ENCODE measurements around the gene ZDHHC14. TPM values are rescaled to one million over a fixed set of nuclear protein-coding genes. Genes with fewer than 3 reads are reported as not detected.
A peak's percentile ranks its signal among the peaks of the same experiment; 100 is the strongest.

The ZDHHC14 gene
- total RNA-seq, 2 experiments from 2014 or later: 7.9 to 32.7 TPM

GRCh38 chr6:157430834-157431233 lies 49.8 kb downstream of the ZDHHC14 start:
- H3K27ac Mint-ChIP-seq: no peak overlapping the region
- ATAC-seq (no peak), DNase-seq (no peak)
- H3K27me3 Mint-ChIP-seq: no peaks in the 10 kb centered on the region
- CTCF ChIA-PET: interaction anchor here (1.5 kb wide), 1 partner anchor 10 kb away, joined by 3 read pairs; no protein-coding TSS in a partner anchor
- H3K36me3 Mint-ChIP-seq: no peaks in the 10 kb centered on the region
- H3K4me3 Mint-ChIP-seq: no peak overlapping the region
- H3K4me1 Mint-ChIP-seq: peaks cover 5% of the 10 kb centered on the region
- H3K9me3 Mint-ChIP-seq (ENCODE audit: low read depth): no peaks in the 10 kb centered on the region

- ATAC-seq (no peak), DNase-seq (no peak)
- H3K27ac Mint-ChIP-seq: no peak overlapping the region
- H3K4me3 Mint-ChIP-seq: no peak overlapping the region
- H3K9me3 Mint-ChIP-seq (ENCODE audit: low read depth): no peaks in the 10 kb centered on the region
- H3K4me1 Mint-ChIP-seq: peaks cover 5% of the 10 kb centered on the region
- peaks cover 1% of the 10 kb centered on the region for H3K36me3 Mint-ChIP-seq
- CTCF ChIA-PET: interaction anchor here (0.8 to 1.5 kb wide), 3 partner anchors 8 to 54 kb away, joined by 3 read pairs; no protein-coding TSS in a partner anchor
- H3K27me3 Mint-ChIP-seq: no peaks in the 10 kb centered on the region
Observed at GRCh38 chr6:157432231-157432891, 51.4 kb downstream of the ZDHHC14 start.

DNA sequence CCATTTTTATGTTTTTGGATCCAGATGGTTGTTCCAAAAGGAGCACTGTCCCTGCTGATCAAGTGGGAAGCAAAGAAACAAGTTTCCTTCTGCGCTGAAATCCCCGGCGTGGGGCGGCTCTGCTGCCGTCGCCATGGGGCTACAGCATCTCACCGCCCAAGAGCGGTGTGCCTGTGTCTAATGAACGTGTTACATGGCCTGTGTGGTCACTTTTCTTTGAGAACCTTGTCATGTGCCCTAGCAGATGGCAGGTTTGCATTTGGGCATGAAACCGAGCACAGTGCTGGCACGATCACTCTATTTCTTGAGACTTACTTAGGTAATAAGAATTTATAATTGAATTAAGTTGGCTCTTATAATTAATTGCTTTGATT lies 51.9 kb downstream of the ZDHHC14 start:
- no peaks in the 10 kb centered on the region for H3K27me3 Mint-ChIP-seq
- CTCF ChIA-PET: interaction anchor here (0.8 kb wide), 1 partner anchor 30 kb away, joined by 3 read pairs; no protein-coding TSS in a partner anchor
- DNase-seq (no peak), ATAC-seq (no peak)
- H3K4me1 Mint-ChIP-seq: peaks cover 4% of the 10 kb centered on the region
- no peak overlapping the region for H3K27ac Mint-ChIP-seq
- peaks cover 1% of the 10 kb centered on the region for H3K36me3 Mint-ChIP-seq
- no peaks in the 10 kb centered on the region for H3K9me3 Mint-ChIP-seq (ENCODE audit: low read depth)
- no peak overlapping the region for H3K4me3 Mint-ChIP-seq

DNA sequence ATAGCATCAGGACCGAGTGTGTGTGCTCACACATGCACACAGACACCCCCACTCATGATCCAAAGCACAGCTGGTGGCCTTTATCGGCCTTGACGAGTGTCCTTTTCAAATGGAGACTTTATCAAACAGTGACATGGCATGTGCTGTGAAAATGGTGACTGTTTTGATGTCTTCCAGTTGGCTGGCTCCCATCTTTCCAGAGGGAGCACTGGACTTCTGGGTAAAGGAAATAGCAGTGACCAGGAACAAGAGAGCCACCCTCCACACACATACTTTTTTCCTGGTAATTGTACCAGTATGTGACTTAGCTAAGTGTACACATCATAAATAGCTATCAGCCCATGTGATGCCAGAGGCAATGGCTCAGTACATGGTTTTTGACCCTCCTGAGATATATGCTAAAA lies 52.7 kb downstream of the ZDHHC14 start:
- H3K36me3 Mint-ChIP-seq: peaks cover 7% of the 10 kb centered on the region
- DNase-seq (no peak), ATAC-seq (no peak)
- peaks cover 3% of the 10 kb centered on the region for H3K4me1 Mint-ChIP-seq
- H3K27me3 Mint-ChIP-seq: no peaks in the 10 kb centered on the region
- CTCF ChIA-PET: no interaction called here
- no peaks in the 10 kb centered on the region for H3K9me3 Mint-ChIP-seq (ENCODE audit: low read depth)
- no peak overlapping the region for H3K27ac Mint-ChIP-seq
- no peak overlapping the region for H3K4me3 Mint-ChIP-seq

GRCh38 chr6:157434349-157435033 lies 53.5 kb downstream of the ZDHHC14 start:
- Mint-ChIP-seq H3K9me3 (ENCODE audit: low read depth) (no peaks in the 10 kb centered on the region), H3K36me3 (peaks cover 11% of the 10 kb centered on the region), H3K27ac (no peak overlapping the region), H3K4me1 (no peaks in the 10 kb centered on the region), H3K27me3 (peaks cover 2% of the 10 kb centered on the region), H3K4me3 (no peak overlapping the region)
- ATAC-seq (no peak), DNase-seq (no peak)
- CTCF ChIA-PET: no interaction called here

GRCh38 chr6:157436219-157436943 lies 55.4 kb downstream of the ZDHHC14 start:
- DNase-seq (no peak), ATAC-seq (no peak)
- Mint-ChIP-seq H3K27ac (no peak overlapping the region), H3K27me3 (peaks cover 4% of the 10 kb centered on the region), H3K9me3 (ENCODE audit: low read depth) (peaks cover 3% of the 10 kb centered on the region), H3K4me3 (no peak overlapping the region), H3K36me3 (peaks cover 26% of the 10 kb centered on the region), H3K4me1 (no peaks in the 10 kb centered on the region)
- CTCF ChIA-PET: no interaction called here

- Mint-ChIP-seq H3K9me3 (ENCODE audit: low read depth) (peaks cover 3% of the 10 kb centered on the region), H3K27me3 (peaks cover 4% of the 10 kb centered on the region), H3K4me3 (no peak overlapping the region), H3K4me1 (peaks cover 2% of the 10 kb centered on the region), H3K27ac (no peak overlapping the region), H3K36me3 (peaks cover 29% of the 10 kb centered on the region)
- DNase-seq (no peak), ATAC-seq (no peak)
- CTCF ChIA-PET: no interaction called here
Observed at GRCh38 chr6:157436944-157437336, 56.0 kb downstream of the ZDHHC14 start.

- Mint-ChIP-seq H3K36me3 (peaks cover 44% of the 10 kb centered on the region), H3K4me1 (peaks cover 18% of the 10 kb centered on the region), H3K4me3 (no peak overlapping the region), H3K27ac (no peak overlapping the region), H3K27me3 (peaks cover 4% of the 10 kb centered on the region), H3K9me3 (ENCODE audit: low read depth) (peaks cover 8% of the 10 kb centered on the region)
- DNase-seq (no peak), ATAC-seq (no peak)
- CTCF ChIA-PET: no interaction called here
Observed at GRCh38 chr6:157438611-157439111, 57.7 kb downstream of the ZDHHC14 start.

DNA sequence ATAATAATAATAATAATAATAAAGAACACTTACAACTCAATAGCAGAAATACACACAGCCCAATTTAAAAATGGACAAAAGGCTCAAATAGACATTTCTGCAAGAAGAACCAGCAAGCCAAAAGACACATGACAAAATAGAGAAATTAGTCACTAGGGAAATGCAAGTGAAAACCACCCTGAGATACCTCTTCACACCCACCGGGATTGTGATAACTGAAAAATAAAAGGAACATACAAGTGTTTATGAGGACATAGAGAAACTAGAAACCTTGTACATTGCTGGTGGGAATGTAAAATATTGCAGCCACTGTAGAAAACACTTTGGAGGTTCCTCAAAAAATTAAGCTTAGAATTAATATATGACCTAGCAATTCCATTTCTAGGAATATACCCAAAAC lies 59.2 kb downstream of the ZDHHC14 start:
- Mint-ChIP-seq H3K27ac (no peak overlapping the region), H3K4me1 (peaks cover 22% of the 10 kb centered on the region), H3K9me3 (ENCODE audit: low read depth) (peaks cover 8% of the 10 kb centered on the region), H3K27me3 (peaks cover 8% of the 10 kb centered on the region), H3K36me3 (peaks cover 45% of the 10 kb centered on the region), H3K4me3 (no peak overlapping the region)
- CTCF ChIA-PET: interaction anchor here (1.1 to 1.4 kb wide), 2 partner anchors 9 to 38 kb away, joined by 3 read pairs; no protein-coding TSS in a partner anchor
- ATAC-seq (no peak), DNase-seq (no peak)

DNA sequence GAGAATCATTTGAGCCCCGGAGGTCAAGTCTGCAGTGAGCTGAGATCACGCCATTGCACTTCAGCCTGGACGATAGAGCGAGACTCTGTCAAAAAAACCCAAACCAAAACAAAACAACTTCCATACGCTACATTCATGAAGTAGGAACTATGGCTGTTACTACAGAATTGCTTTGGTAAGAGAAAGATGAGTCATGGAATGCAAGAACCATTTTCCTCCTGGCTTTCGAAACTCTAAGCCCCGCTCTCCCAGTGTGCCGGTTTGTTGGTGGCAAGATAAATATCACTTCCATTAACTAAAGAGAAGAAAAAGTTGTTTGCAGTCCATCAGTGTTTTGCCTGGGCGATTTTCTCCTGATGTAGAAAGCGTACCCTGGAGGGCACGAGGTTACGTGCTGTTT lies 61.3 kb downstream of the ZDHHC14 start:
- Mint-ChIP-seq H3K27me3 (peaks cover 8% of the 10 kb centered on the region), H3K4me3 (no peak overlapping the region), H3K27ac (no peak overlapping the region), H3K4me1 (peaks cover 22% of the 10 kb centered on the region), H3K9me3 (ENCODE audit: low read depth) (peaks cover 8% of the 10 kb centered on the region), H3K36me3 (peaks cover 44% of the 10 kb centered on the region)
- no peak for ATAC-seq
- DNase-seq: no peak
- CTCF ChIA-PET: no interaction called here

- CTCF ChIA-PET: no interaction called here
- H3K4me1 Mint-ChIP-seq: peaks cover 22% of the 10 kb centered on the region
Observed at GRCh38 chr6:157443066-157443800, 62.2 kb downstream of the ZDHHC14 start.

DNA sequence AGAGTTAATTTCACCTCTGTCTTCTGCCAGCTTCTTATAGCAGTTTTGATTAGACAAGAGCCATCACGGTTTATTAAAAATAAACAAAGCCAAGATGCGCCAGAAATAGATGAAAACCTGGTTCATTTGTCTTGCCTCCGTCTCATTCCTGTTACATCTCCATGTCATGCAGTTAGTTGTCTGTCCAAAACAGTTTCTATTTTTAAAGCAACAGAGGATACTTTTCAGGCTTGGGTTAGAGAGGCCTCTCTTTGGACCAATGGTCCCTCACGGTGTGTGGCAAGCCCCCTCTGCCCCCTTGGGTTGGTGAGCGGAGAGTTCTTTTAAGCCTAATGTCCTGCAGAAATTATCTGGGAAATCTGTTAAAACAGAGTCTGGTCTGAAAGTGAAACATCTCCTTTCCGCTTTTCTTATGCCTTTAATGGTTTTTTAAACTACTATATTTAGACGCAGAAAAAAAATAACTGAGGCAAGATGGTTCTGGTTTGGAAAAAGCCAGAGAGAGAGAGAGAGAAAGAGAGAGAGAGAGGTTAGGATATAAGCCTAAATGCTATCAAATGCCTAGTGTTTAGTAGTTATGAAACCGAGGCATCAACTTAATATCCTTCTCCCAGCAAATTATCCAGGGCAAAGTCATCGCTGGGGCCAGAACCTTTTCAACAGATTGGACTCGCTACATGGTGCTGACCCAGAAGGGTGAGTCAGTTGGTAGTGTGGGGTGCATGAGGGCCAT lies 64.5 kb downstream of the ZDHHC14 start:
- CTCF ChIA-PET: interaction anchor here (1.2 kb wide), 1 partner anchor 17 kb away, joined by 3 read pairs; no protein-coding TSS in a partner anchor
- H3K4me1 Mint-ChIP-seq: peaks cover 22% of the 10 kb centered on the region
- H3K27ac Mint-ChIP-seq: no peak overlapping the region
- H3K9me3 Mint-ChIP-seq (ENCODE audit: low read depth): peaks cover 8% of the 10 kb centered on the region
- DNase-seq (no peak), ATAC-seq (no peak)
- H3K27me3 Mint-ChIP-seq: peaks cover 6% of the 10 kb centered on the region
- no peak overlapping the region for H3K4me3 Mint-ChIP-seq
- peaks cover 28% of the 10 kb centered on the region for H3K36me3 Mint-ChIP-seq

More at GRCh38 chr6:157443066-157443800, 62.2 kb downstream of the ZDHHC14 start:
- peak overlapping the region; percentile 48 for H3K27ac Mint-ChIP-seq
- ATAC-seq (peak; percentile 61), DNase-seq (peak; percentile 65)
- peaks cover 8% of the 10 kb centered on the region for H3K27me3 Mint-ChIP-seq
- H3K4me3 Mint-ChIP-seq: no peak overlapping the region
- peaks cover 8% of the 10 kb centered on the region for H3K9me3 Mint-ChIP-seq (ENCODE audit: low read depth)
- H3K36me3 Mint-ChIP-seq: peaks cover 42% of the 10 kb centered on the region

Measured in activated CD8-positive, alpha-beta memory T cell treated with anti-CD3 and anti-CD28 coated beads, Interleukin-2, amount 10 ng/mL, durations not matched to agents 7 days and 5 days (primary cell).